Endometrial microvascular endothelial cells (primary cell): Measurements from ENCODE around the gene CDKN1C. TPM values are rescaled to one million over a fixed set of nuclear protein-coding genes. Genes with fewer than 3 reads are reported as not detected.

Source experiments
- in situ Hi-C: cut with HindIII; loops from 2 replicates; pipeline ENCODE4 v1.10.0; 2017; ENCODE audit warnings: low sequenced_read_pairs, low pct_unique_long_range_greater_than_20kb; ENCODE audit errors: inconsistent ontology term
- total RNA-seq: library from RNA; depleted of rRNA; stranded (reverse); fragments of >200 nt; gene quantifications from one replicate; pipeline ENCODE4 v1.2.3, GENCODE V29; 2015; ENCODE audit errors: inconsistent ontology term

CDKN1C gene
- total RNA-seq, 1 donor from 2014 or later: not detected

DNA sequence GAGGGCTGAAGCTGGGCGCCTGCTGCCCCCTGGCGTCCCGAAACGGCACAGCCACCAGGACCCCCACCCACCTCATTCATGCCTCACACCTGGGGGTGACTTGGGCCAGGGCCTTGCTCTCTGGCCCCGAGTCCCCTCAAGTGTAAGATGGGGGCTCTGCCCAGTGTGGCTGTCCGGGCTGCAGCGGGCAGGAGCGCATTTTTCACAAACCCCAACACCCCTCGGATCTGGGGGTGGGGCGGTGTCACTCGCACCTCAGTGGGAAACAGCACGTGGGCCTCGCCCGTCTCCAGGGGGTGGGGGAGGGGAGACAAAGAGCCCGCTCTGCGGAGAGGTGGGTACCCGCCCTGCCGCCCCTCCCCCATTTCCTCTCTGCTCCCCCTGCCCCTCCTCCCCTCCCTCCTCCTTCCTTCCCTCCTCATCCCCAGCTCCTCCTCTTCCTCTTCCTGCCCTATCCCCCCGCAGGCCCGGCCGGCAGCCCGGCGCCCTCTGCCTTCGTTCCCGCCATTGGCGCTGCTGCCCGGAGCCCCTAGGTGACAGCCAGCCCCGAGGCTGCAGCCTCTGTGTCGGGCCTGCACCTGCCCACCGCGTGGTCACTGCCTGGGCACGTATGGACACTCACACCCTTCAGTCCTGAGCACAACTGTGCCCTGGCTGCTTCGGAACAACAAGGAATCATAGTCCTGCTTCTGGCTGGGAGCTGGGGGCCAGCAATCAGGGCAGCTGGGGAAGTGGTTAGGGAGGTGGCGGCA is 6.8 kb upstream of the CDKN1C start:
- in situ Hi-C loops: no loop called here

DNA sequence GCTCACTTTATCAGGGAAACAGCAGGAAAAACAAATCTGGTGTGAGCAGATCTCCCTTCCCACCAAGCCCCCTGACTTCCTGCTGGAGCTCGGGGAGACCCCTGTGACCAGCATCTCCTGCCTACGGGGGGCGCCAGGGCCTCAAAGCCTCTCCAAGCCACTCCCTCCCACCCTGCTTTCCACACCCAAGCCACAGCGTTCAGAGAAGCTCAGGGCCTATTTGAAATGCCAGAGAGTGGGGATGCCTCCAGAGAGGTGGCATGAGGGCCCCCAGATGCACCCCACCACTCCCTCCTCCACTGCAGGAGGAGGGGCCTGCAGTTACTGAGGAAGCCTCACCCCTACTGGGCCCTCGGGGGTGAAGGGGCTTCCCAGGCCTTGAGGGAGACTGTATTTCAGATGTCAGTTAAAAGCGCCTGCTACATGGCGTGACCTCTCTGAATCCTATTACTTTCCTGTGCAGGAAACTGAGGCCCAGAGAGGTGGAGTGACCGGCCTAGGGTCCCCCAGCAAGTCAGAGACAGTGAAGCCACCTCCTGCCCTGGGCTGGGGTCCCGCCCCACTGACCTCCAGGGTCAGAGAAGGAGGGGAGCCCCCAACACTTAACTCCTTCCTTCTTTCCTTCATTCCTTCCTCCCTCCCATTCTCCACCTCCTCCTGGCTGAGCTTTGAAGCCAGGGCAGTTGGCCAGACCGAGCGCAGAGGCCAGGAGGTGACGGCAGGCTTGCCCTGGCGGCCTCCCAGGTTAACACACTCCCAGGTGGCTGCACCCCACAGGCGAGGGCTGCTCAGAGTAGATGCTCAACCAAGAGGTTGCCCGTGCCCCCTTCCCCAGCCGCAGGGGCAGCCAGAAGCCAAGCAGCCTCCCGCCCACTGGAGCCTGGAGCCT is 6.0 kb upstream of the CDKN1C start:
- in situ Hi-C loops: no loop called here

- in situ Hi-C loops: no loop called here
Observed at GRCh38 chr11:2890466-2891294, 5.1 kb upstream of the CDKN1C start.

DNA sequence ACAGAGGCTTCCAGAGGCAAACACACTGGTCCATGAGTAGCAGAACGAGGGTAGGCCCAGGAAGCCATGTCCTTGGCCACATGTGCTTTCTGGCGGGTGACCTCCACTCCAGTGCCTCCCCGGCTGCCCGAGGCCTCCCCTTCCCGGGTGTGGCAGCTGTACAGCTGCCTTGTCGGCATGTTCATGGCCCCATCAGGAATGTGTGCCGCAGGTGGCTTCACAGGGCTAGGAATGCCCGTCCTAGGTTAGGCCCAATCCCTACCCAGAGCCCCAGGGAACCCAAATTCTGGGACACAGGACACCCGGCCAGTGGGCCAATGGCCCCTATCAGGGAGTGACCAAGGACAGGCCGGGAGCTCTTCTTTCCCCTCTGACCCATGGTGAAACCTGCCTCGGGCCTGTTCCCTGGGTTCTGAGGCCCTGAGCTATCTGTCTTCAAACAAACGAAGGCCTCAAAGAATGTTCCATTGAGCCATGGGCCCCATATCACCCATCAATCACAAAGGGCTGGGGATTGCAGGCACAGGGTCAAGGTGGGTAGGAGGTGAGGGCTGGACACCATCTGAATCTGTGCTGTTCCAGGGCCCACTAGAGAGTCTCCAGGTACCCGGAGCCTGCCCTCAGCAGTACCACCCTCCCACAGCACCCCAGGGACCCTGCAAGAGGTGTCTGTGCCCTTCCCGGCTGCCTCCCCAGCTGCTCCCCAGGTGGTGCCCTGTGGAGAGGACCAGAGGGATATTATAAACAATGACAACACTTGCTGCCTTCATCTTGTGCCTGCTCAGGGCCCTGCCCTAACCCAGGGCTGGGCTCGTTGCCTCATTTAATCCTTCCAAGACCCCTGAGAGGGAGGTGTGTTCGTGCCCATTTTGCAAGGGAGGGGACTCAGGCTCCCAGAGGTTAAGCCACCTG is 4.0 kb upstream of the CDKN1C start:
- in situ Hi-C loops: no loop called here

- in situ Hi-C loops: no loop called here
Observed at GRCh38 chr11:2888266-2888968, 2.8 kb upstream of the CDKN1C start.

- in situ Hi-C loops: no loop called here
Observed at GRCh38 chr11:2887515-2888195, 2.1 kb upstream of the CDKN1C start.

DNA sequence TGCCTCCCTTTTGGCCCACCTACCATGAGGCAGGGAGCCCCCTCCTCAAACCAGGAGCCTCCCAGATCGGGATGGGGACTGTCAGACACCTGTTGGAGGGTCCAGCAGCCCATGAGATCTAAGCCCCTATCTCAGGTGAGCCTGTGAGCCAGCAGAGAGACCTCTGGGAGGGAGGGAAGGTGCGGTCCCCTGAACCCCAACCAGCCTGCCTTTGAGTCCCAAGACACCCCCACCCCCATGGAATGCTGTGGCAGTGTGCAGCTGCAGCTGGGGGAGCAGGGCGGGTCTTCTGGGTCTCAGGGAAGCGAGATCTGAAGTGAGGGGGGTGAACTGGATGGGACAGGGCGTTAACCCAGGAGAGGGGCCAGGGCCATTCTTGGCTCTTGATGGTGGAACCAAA is 1.4 kb upstream of the CDKN1C start:
- in situ Hi-C loops: no loop called here

- in situ Hi-C loops: no loop called here
Observed at GRCh38 chr11:2886191-2886894, 768 bp upstream of the CDKN1C start.

- in situ Hi-C loops: no loop called here
Observed at GRCh38 chr11:2885017-2885677, 428 bp downstream of the CDKN1C start.

DNA sequence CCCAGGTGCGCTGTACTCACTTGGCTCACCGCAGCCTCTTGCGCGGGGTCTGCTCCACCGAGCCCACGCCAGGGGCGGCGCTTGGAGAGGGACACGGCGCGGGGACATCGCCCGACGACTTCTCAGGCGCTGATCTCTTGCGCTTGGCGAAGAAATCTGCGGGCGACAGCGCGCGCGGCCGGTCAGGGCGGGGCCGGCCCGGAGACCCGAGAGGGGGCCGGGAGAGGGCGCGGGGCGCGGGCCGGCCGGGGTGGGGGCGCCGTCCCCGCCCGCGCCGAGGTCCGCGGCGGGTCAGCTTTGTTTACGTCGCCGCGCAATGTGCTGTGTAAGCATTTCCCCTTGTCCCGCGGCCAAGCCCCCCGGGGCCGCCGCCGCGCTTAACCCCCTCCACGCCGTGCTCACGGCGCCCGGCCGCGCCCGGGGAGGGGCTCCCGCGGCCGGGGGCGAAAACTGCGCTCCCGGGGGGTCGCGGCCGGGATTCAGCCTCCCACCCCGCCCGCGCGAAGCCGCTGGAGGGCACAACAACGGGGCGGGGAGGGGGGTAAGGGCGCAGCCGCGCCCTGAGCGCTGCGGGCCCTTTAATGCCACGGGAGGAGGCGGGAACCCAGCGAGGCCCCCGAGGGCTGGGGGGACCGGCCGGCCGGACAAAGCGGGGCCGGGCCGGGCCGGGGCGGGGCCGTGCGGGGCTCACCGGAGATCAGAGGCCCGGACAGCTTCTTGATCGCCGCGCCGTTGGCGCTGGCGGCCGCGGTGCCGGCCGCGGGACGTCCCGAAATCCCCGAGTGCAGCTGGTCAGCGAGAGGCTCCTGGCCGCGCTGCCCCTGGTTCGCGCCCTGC is 1.4 kb downstream of the CDKN1C start:
- in situ Hi-C loops: no loop called here

GRCh38 chr11:2883640-2883978 is 2.0 kb downstream of the CDKN1C start:
- in situ Hi-C loops: no loop called here

DNA sequence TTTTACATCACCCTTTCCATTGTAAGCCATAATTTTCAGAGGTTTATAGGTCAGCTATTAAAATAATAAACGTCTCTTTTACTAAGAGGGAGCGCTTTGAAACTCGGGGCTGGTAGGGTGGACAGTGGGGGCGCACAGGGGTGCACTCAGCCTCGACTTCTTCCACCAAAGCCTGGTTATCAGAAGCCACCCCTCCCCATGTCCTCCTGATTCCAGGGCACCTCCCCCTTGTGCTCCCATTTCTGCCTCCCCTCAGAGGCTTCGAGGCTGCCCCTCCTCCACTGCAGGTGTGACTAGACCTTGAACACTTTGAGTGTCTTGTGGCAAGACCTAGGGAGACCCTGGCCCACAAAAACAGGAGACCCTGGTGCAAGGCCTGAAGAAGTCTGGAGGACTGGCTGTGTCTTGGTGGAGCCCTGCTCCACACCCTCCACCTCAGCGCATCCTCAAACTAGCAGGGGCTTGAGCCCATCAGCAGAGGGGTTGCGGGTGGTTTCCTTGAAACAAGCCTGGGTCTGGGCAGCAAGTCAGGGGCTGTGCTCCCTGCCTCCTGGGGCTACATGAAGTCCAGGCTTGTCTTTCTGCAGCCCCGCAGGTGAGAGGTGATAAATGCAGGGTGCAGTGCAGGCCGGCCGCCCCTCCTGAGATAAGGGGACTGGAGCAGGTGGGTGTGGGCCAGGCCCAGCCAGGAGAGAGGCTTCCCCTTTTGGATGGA is 3.0 kb downstream of the CDKN1C start:
- in situ Hi-C loops: no loop called here

DNA sequence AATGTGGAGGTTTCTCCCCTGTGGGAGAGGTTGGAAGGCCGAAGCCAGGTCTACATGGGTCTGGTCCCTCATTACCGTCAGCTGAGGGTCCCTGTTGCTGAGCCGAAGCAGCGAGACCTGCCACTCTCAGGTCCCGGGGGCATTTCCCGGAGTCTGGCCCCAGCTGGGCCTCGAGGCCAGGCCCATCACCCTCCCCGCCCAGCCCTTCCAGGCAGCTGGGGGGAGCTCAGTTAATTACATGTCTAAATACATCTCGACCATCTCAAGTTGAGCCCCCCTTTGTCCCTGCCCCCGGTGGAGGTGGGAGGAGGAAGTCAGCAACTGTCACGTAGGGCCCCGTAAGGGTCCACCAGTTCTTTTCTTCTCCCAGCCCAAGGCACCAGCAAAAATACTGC is 3.6 kb downstream of the CDKN1C start:
- in situ Hi-C loops: no loop called here

GRCh38 chr11:2881076-2881980 is 4.2 kb downstream of the CDKN1C start:
- in situ Hi-C loops: no loop called here
